K562 (cell line): ENCODE data around the gene SPOCD1. TPM values are rescaled to one million over a fixed set of nuclear protein-coding genes. Genes with fewer than 3 reads are reported as not detected.
A peak's percentile ranks its signal among the peaks of the same experiment; 100 is the strongest.

Experiments used
- CSDE1 ChIP-seq, 2 experiments: fragments of 450-650 bp; IDR thresholded peaks; 2 replicates each; pipeline ENCODE4 v1.6.1; 2016; ENCODE audit warnings: mild to moderate bottlenecking in 1 of 2
- ESRRA ChIP-seq: fragments of 450-650 bp; IDR thresholded peaks from 2 replicates; pipeline ENCODE4 v1.6.1; 2014; ENCODE audit warnings: low read depth, mild to moderate bottlenecking, moderate library complexity, borderline replicate concordance
- ESRRB ChIP-seq: fragments of 250-450 bp; sonication (Bioruptor Pico); IDR thresholded peaks from 2 replicates; pipeline ENCODE4 v1.5.0; 2020; ENCODE audit warnings: mild to moderate bottlenecking, moderate library complexity, borderline replicate concordance
- FOS ChIP-seq: IDR thresholded peaks from 3 replicates; pipeline ENCODE4 v1.6.1; 2011; ENCODE audit not compliant: insufficient read length; ENCODE audit errors: extremely low read depth
- FOSL1 ChIP-seq: fragments of 200-800 bp; sonication (Bioruptor generic); conservative IDR thresholded peaks from 2 replicates; pipeline ENCODE4 v1.6.1; 2016; ENCODE audit warnings: missing genetic modification characterization, missing compliant biosample characterization
- HNRNPLL ChIP-seq: fragments of 200-400 bp; formaldehyde crosslinking; IDR thresholded peaks from 2 replicates; pipeline ENCODE4 v1.6.1; 2017; ENCODE audit warnings: low read length, low read depth, mild to moderate bottlenecking; ENCODE audit not compliant: poor library complexity, severe bottlenecking
- KLF16 ChIP-seq: IDR thresholded peaks from 2 replicates; pipeline ENCODE4 v1.6.1; 2016; ENCODE audit warnings: antibody characterized with exemption
- MEIS2 ChIP-seq: fragments of 450-650 bp; IDR thresholded peaks from 2 replicates; pipeline ENCODE4 v1.6.1; 2014; ENCODE audit warnings: mild to moderate bottlenecking; ENCODE audit not compliant: partially characterized antibody
- NCOR1 ChIP-seq: fragments of 450-650 bp; IDR thresholded peaks from 2 replicates; pipeline ENCODE4 v1.6.1; 2016; ENCODE audit warnings: mild to moderate bottlenecking, moderate library complexity
- NFIC ChIP-seq: fragments of 450-650 bp; IDR thresholded peaks from 2 replicates; pipeline ENCODE4 v1.6.1; 2017; ENCODE audit warnings: mild to moderate bottlenecking, inconsistent platforms
- NFRKB ChIP-seq: fragments of 450-650 bp; IDR thresholded peaks from 2 replicates; pipeline ENCODE4 v1.6.1; 2016; ENCODE audit warnings: low read depth
- PHB2 ChIP-seq: fragments of 450-650 bp; IDR thresholded peaks from 2 replicates; pipeline ENCODE4 v1.6.1; 2017; ENCODE audit warnings: low read depth
- PKNOX1 ChIP-seq: fragments of 450-650 bp; IDR thresholded peaks from 2 replicates; pipeline ENCODE4 v1.6.1; 2016
- PRDM10 ChIP-seq: fragments of 450-650 bp; IDR thresholded peaks from 2 replicates; pipeline ENCODE4 v1.6.1; 2018; ENCODE audit not compliant: partially characterized antibody
- RFX1 ChIP-seq: fragments of 450-650 bp; IDR thresholded peaks from 2 replicates; pipeline ENCODE4 v1.6.1; 2016; ENCODE audit warnings: mild to moderate bottlenecking, moderate library complexity
- RUNX1 ChIP-seq: sonication (generic); IDR thresholded peaks from 2 replicates; pipeline ENCODE4 v1.6.1; 2016; ENCODE audit warnings: antibody characterized with exemption, low read depth
- SIX5 ChIP-seq, 2 experiments: IDR thresholded peaks; 2 replicates each; pipeline ENCODE4 v1.6.1; 2011; ENCODE audit warnings: low read length in 2 of 2, borderline replicate concordance in 1 of 2, low read depth in 1 of 2, mild to moderate bottlenecking in 1 of 2, moderate library complexity in 1 of 2; ENCODE audit not compliant: insufficient read depth in 1 of 2
- TFAP4 ChIP-seq: sonication (generic); formaldehyde crosslinking; IDR thresholded peaks from 2 replicates; pipeline ENCODE4 v1.8.0; 2022; ENCODE audit warnings: missing genetic modification reagents, mild to moderate bottlenecking, moderate library complexity, borderline replicate concordance
- ZNF124 ChIP-seq: sonication (generic); formaldehyde crosslinking; IDR thresholded peaks from 2 replicates; pipeline ENCODE4 v1.8.1; 2022; ENCODE audit warnings: missing genetic modification reagents
- ZNF224 ChIP-seq: sonication (generic); formaldehyde crosslinking; IDR thresholded peaks from 2 replicates; pipeline ENCODE4 v1.8.0; 2022; ENCODE audit warnings: mild to moderate bottlenecking, missing genetic modification reagents
- ZNF518B ChIP-seq: fragments of 250-450 bp; sonication (Bioruptor Pico); IDR thresholded peaks from 2 replicates; pipeline ENCODE4 v1.5.0; 2021; ENCODE audit warnings: mild to moderate bottlenecking, moderate library complexity
- polyA plus RNA-seq, 8 experiments: library from polyadenylated mRNA; depleted of rRNA in 4 of 8; stranded (reverse) in 5 of 8; unstranded in 3 of 8; fragments of >200 nt; fragmentation: Nextera tagmentation in 2 of 8; fragmentation: Illumina TruSeq in 1 of 8; extraction: Ambion mirVana in 2 of 8; extraction: Trizol in 1 of 8; gene quantifications; 2 replicates each; pipeline versions ENCODE4 v1.2.1 to v1.2.3, GENCODE V29; 2011 to 2014; ENCODE audit warnings: inconsistent platforms in 1 of 8, missing spikeins in 1 of 8
- total RNA-seq, 7 experiments: library from RNA; depleted of rRNA in 6 of 7; stranded (reverse); fragments of >200 nt in 6 of 7; fragmentation: Illumina TruSeq in 2 of 7; extraction: Trizol in 2 of 7; gene quantifications; 2 replicates each; pipeline versions ENCODE4 v1.2.1 to v1.2.3, GENCODE V29; 2011 to 2021; ENCODE audit warnings: low replicate concordance in 1 of 7

SPOCD1 gene
- total and polyA plus RNA-seq, 9 of the 15 experiments (the other 6 are each of a cell fraction or from before 2014, with no cell fraction given) = 0.03 to 0.71 (median 0.26) TPM; not detected in 1

- TF ChIP-seq ZNF518B (no peak), RFX1 (peak; percentile 96), NFRKB (no peak), ZNF124 (CRISPR knock-in tag) (no peak), SIX5 (IDR thresholded peaks at IDR 0.05; ENCODE audit: borderline replicate concordance in 1 of 2, insufficient read depth in 1 of 2, low read depth in 1 of 2, low read length in 2 of 2) (no peak), NFIC (no peak), FOSL1 (tag) (no peak), HNRNPLL (no peak), FOS (no peak), RUNX1 (no peak), PHB2 (no peak), ZNF224 (CRISPR knock-in tag) (no peak), CSDE1 (IDR thresholded peaks at IDR 0.05) (peak in 1 of 2 experiments; percentile 68; a peak in 2 of 4 replicates), MEIS2 (peak; percentile 1), PRDM10 (no peak), NCOR1 (no peak), ESRRA (0 out of 2 replicates have a peak, but pooled peaks have one; percentile 16), KLF16 (no peak), PKNOX1 (peak; percentile 18; the same call in 1 of the 2 replicates), ESRRB (no peak), TFAP4 (peak; percentile 18; the same call in 1 of the 2 replicates)
These were observed 4.2 kb downstream of the SPOCD1 start (continued) for GRCh38 chr1:31811605-31812004.
